Tibial nerve (tissue), 4 donors: ENCODE measurements around the gene PPP6R2. TPM values are rescaled to one million over a fixed set of nuclear protein-coding genes. Genes with fewer than 3 reads are reported as not detected.
A peak's percentile ranks its signal among the peaks of the same experiment; 100 is the strongest.

Source experiments
- DNase-seq, 2 donors: peaks; one replicate each; pipeline ENCODE4 v3.0.0-alpha.2; 2019; ENCODE audit warnings: low spot score in 2 of 2
- H3K27ac ChIP-seq, 4 donors: fragments of 200-600 bp; sonication (generic) in 3 of 4; one replicate each; pipeline ENCODE4 v1.5.1; 2017 to 2019; ENCODE audit warnings: mild to moderate bottlenecking in 1 of 4
- H3K27me3 ChIP-seq, 2 donors: fragments of 200-600 bp; sonication (generic) in 1 of 2; one replicate each; pipeline versions ENCODE4 v1.5.1 to v1.6.0; 2017 to 2019
- H3K36me3 ChIP-seq, 3 donors: fragments of 200-600 bp; sonication (generic); one replicate each; pipeline ENCODE4 v1.5.1; 2018 to 2019
- H3K4me1 ChIP-seq, 4 donors: fragments of 200-600 bp; sonication (generic) in 3 of 4; one replicate each; pipeline ENCODE4 v1.5.1; 2017 to 2019
- H3K4me3 ChIP-seq, 4 donors: fragments of 200-600 bp; sonication (generic) in 3 of 4; one replicate each; pipeline ENCODE4 v1.5.1; 2017 to 2019; ENCODE audit warnings: mild to moderate bottlenecking in 1 of 4, moderate library complexity in 1 of 4
- H3K9me3 ChIP-seq, 4 donors: fragments of 200-600 bp; sonication (generic) in 3 of 4; one replicate each; pipeline ENCODE4 v1.5.1; 2017 to 2019
- EP300 ChIP-seq, 2 donors: sonication (generic); formaldehyde crosslinking; IDR thresholded peaks; one replicate each; pipeline ENCODE4 v1.6.1; 2017; ENCODE audit warnings: antibody characterized with exemption in 2 of 2, mild to moderate bottlenecking in 1 of 2
- POLR2A ChIP-seq, 2 donors: fragments of 450-650 bp; IDR thresholded peaks; one replicate each; pipeline ENCODE4 v1.6.1; 2017; ENCODE audit warnings: antibody characterized with exemption in 2 of 2, mild to moderate bottlenecking in 2 of 2, moderate library complexity in 2 of 2
- WGBS, 2 donors: methylation state at CpG; one replicate each; pipeline ENCODE4 v1.1.5; 2018; 5-methylcytosine and 5-hydroxymethylcytosine counted together
- total RNA-seq, 4 donors: library from RNA; depleted of rRNA; stranded (reverse); fragments of >200 nt; gene quantifications; one replicate each; pipeline ENCODE4 v1.1.0, GENCODE V29; 2016
- TF ChIP-seq, protein P1 (sequence below), 5 experiments: fragments of 200-600 bp in 3 of 5; fragments of 450-650 bp in 2 of 5; sonication (generic) in 3 of 5; IDR thresholded peaks; one replicate each; pipeline ENCODE4 v1.5.1; 2016 to 2019; ENCODE audit warnings: antibody characterized with exemption in 5 of 5, mild to moderate bottlenecking in 3 of 5, moderate library complexity in 2 of 5

PPP6R2 gene
- total RNA-seq, 4 donors from 2014 or later = 55.9 to 112 (median 76.7) TPM

DNA sequence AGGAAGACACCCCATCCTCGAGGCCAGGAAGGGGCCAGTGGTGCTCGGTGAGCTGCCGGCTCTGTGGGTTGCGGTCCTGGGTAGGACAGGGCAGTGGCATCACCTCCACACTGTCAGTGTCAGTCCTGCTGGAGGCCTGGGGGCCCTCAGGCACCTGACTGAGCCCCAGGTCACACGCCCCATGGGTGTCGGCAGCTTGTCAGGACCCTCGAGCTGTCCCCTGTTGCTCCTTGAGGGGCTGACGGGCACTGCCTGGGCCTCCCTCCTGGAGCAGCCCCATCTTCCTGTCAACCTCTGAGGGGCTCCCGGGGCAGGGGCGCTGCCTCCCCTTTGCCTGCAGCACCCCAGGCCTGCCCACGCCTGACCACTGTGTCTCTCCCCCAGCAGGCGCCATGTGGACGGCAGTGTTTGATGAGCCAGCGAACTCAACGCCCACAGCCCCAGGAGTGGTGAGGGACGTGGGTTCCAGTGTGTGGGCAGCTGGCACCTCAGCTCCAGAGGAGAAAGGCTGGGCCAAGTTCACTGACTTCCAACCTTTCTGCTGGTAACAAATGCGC lies 96.3 kb downstream of the PPP6R2 start:
- H3K9me3 ChIP-seq = no peaks in the 10 kb centered on the region
- peaks cover 2 to 99% (median 14%) of the 10 kb centered on the region in 3 donors for H3K36me3 ChIP-seq
- 82 to 90% methylated on average over 7 to 15 of the region's 17 CpGs for WGBS, 2 donors
- H3K4me3 ChIP-seq = no peak overlapping the region
- TF ChIP-seq, protein P1, sequence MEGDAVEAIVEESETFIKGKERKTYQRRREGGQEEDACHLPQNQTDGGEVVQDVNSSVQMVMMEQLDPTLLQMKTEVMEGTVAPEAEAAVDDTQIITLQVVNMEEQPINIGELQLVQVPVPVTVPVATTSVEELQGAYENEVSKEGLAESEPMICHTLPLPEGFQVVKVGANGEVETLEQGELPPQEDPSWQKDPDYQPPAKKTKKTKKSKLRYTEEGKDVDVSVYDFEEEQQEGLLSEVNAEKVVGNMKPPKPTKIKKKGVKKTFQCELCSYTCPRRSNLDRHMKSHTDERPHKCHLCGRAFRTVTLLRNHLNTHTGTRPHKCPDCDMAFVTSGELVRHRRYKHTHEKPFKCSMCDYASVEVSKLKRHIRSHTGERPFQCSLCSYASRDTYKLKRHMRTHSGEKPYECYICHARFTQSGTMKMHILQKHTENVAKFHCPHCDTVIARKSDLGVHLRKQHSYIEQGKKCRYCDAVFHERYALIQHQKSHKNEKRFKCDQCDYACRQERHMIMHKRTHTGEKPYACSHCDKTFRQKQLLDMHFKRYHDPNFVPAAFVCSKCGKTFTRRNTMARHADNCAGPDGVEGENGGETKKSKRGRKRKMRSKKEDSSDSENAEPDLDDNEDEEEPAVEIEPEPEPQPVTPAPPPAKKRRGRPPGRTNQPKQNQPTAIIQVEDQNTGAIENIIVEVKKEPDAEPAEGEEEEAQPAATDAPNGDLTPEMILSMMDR (IDR thresholded peaks at IDR 0.05) = no peak
- TF ChIP-seq POLR2A (IDR thresholded peaks at IDR 0.05) (no peak), EP300 (IDR thresholded peaks at IDR 0.05) (no peak)
- peaks cover 0 to 11% (median 4%) of the 10 kb centered on the region in 4 donors for H3K4me1 ChIP-seq
- H3K27ac ChIP-seq = peak overlapping the region in 1 of 4 donors; percentile 31
- no peaks in the 10 kb centered on the region for H3K27me3 ChIP-seq
- no peak for DNase-seq

DNA sequence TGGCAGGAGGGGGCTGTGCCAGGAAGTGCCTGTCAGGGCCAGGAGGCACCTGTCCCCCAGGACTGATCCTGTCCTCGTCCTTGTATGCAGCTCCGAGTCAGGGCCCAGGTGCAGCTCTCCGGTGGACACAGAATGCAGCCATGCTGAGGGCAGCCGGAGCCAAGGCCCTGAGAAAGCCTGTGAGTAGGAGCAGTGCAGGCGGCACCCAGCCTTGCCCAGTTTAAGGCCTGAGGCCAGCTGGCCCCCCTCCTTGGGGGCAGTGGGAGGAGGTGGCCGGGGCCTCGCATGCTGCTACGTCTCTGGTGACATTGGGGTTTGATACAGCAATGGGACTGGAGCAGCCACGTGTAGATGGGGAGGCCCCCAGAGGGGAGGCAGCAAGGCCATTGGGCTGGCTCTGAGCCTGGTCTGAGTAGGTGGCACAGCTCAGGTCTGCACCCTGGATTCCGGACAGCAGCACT lies 96.8 kb downstream of the PPP6R2 start:
- peaks cover 2 to 95% (median 14%) of the 10 kb centered on the region in 3 donors for H3K36me3 ChIP-seq
- no peak for DNase-seq
- 71 to 73% methylated on average over 10 of the region's 10 CpGs for WGBS, 2 donors

DNA sequence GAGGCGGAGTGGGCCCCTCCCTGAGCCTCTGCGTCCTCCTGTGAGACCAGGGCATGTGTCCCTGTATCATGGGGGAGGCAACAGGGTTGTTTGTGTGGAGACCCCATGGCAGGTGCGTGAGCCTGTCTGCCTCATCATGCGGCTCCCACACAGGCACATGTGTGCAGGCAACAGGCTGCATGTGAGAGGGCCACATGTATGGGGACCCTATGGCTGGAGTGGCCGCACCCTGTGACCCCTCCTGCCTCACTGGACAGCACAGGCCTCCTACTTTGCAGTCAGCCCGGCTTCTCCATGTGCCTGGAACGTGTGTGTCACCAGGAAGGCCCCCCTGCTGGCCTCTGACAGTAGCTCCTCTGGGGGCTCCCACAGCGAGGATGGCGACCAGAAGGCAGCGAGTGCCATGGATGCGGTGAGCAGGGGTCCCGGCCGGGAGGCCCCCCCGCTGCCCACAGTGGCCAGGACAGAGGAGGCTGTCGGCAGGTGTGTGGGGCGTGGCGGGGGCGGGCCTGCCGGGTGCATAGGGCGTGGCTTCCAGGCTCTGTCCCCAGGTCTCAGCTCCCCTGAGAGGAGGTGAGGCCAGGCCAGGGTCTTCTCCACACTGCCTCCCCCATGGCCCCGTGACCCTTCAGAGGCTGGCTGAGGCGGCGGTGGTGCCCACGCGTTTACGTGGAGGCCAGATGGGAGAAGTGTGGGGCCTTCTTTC lies 97.6 kb downstream of the PPP6R2 start:
- TF ChIP-seq, protein P1 (IDR thresholded peaks at IDR 0.05) = no peak
- TF ChIP-seq POLR2A (IDR thresholded peaks at IDR 0.05) (no peak), EP300 (IDR thresholded peaks at IDR 0.05) (no peak)
- Histone ChIP-seq H3K4me3 (no peak overlapping the region), H3K36me3 (peaks cover 2 to 92% (median 14%) of the 10 kb centered on the region in 3 donors), H3K27ac (peak overlapping the region in 2 of 4 donors; percentile 16 to 24), H3K27me3 (no peaks in the 10 kb centered on the region), H3K9me3 (no peaks in the 10 kb centered on the region), H3K4me1 (peaks cover 0 to 24% (median 13%) of the 10 kb centered on the region in 4 donors)
- no peak for DNase-seq
- 80 to 87% methylated on average over 9 to 25 of the region's 26 CpGs for WGBS, 2 donors

More for the DNA sequence above, 96.8 kb downstream of the PPP6R2 start:
- H3K4me3 ChIP-seq = no peak overlapping the region
- no peaks in the 10 kb centered on the region for H3K27me3 ChIP-seq
- H3K27ac ChIP-seq = peak overlapping the region in 2 of 4 donors; percentile 16 to 31
- H3K9me3 ChIP-seq = no peaks in the 10 kb centered on the region
- TF ChIP-seq EP300 (IDR thresholded peaks at IDR 0.05) = no peak
- no peak for TF ChIP-seq POLR2A (IDR thresholded peaks at IDR 0.05)
- TF ChIP-seq, protein P1 (IDR thresholded peaks at IDR 0.05) = no peak
- peaks cover 0 to 16% (median 8%) of the 10 kb centered on the region in 4 donors for H3K4me1 ChIP-seq

DNA sequence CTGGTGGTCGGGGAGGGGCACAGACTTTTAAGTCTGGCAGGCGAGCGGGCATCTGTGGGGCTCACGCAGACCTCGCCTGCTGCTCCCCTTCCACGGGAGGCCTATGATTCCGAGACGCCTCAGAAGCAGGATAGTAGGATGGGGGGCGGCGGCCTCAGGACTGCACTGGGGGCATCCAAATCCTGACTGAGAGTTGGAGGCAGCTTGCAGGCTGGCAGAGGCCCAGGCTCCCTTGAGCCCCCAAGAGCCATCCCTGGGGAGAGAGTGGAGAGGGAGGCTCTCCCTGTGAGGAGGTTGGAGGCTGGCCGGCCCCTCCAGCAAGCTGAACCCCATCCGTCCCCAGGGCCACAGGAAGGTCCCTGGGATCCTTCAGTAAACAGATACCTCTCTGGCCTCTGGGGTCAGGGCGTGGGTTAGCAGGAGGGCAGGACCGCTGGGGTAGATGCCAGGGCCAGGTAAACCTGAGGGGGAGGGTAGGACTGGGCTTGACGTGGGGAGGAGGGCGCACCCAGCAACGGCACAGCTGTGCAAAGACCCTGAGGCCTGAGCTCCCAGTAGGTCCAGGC lies 98.4 kb downstream of the PPP6R2 start:
- Histone ChIP-seq H3K27me3 (no peaks in the 10 kb centered on the region), H3K27ac (peak overlapping the region in 2 of 4 donors; percentile 12 to 24), H3K4me1 (peaks cover 0 to 29% (median 13%) of the 10 kb centered on the region in 4 donors), H3K36me3 (peaks cover 2 to 92% (median 11%) of the 10 kb centered on the region in 3 donors), H3K9me3 (no peaks in the 10 kb centered on the region), H3K4me3 (no peak overlapping the region)
- DNase-seq = no peak
- 90% methylated on average over 15 to 17 of the region's 17 CpGs for WGBS, 2 donors
- TF ChIP-seq, protein P1 (IDR thresholded peaks at IDR 0.05) = no peak
- TF ChIP-seq EP300 (IDR thresholded peaks at IDR 0.05) (no peak), POLR2A (IDR thresholded peaks at IDR 0.05) (no peak)
